Muscle layer of duodenum (tissue), 2 donors: ENCODE data around the gene TMEM218.
"Not testable (repeated sequence)": the region's sequence is repeated elsewhere in the genome, so short reads cannot be mapped to it uniquely, and the experiment has no call there.

Experiments
- H3K27ac ChIP-seq: one replicate; pipeline ENCODE4 v1.7.0; 2013; ENCODE audit warnings: mild to moderate bottlenecking, low read length
- H3K27me3 ChIP-seq: one replicate; pipeline ENCODE4 v1.7.0; 2013; ENCODE audit warnings: low read depth, mild to moderate bottlenecking, control low read depth, low read length
- H3K36me3 ChIP-seq, 2 donors: one replicate each; pipeline ENCODE4 v1.7.0; 2013; ENCODE audit warnings: low read length in 2 of 2, control low read depth in 1 of 2, mild to moderate bottlenecking in 1 of 2; ENCODE audit not compliant: insufficient read depth in 2 of 2, control insufficient read depth in 1 of 2
- H3K4me1 ChIP-seq, 2 donors: one replicate each; pipeline ENCODE4 v1.7.0; 2013; ENCODE audit warnings: low read length in 2 of 2, mild to moderate bottlenecking in 2 of 2, control low read depth in 1 of 2, moderate library complexity in 1 of 2; ENCODE audit not compliant: insufficient read depth in 2 of 2, control insufficient read depth in 1 of 2
- H3K4me3 ChIP-seq, 2 donors: one replicate each; pipeline ENCODE4 v1.7.0; 2013; ENCODE audit warnings: low read length in 2 of 2, low read depth in 1 of 2, mild to moderate bottlenecking in 1 of 2
- H3K9me3 ChIP-seq, 2 donors: one replicate each; pipeline ENCODE4 v1.7.0; 2013; ENCODE audit warnings: low read length in 2 of 2, control low read depth in 1 of 2, mild to moderate bottlenecking in 1 of 2; ENCODE audit not compliant: control insufficient read depth in 1 of 2
- donor health status: healthy.

TMEM218 gene

DNA sequence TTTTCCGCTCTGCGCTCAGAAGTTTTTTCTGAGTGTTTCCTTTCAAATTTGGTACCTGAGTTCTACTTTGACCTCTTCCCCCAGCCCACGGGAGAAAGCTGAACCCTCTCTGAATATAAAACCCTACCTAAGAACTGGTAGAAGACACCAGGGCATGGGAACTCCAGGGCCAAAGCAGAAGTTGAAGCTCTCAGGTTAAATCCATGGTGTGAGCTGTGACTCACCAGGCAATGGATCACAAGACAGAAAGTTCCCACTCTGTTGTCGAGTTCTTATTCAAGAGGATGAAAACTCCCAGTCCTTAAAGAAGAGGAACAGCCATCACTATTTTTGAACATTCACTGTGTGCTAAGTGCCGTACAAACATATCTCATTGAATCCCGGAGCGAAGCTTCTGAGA, 8.9 kb downstream of the TMEM218 start:
- no peak overlapping the region for H3K27ac ChIP-seq
- H3K4me1 ChIP-seq: peaks cover 0 to 3% of the 10 kb centered on the region in 2 donors
- H3K27me3 ChIP-seq: no peaks in the 10 kb centered on the region
- peaks cover 10 to 20% of the 10 kb centered on the region in 2 donors for H3K36me3 ChIP-seq
- H3K4me3 ChIP-seq: no peak overlapping the region
- no peaks in the 10 kb centered on the region for H3K9me3 ChIP-seq

- Histone ChIP-seq H3K27ac (no peak overlapping the region), H3K27me3 (no peaks in the 10 kb centered on the region), H3K4me3 (no peak overlapping the region), H3K36me3 (peaks cover 10 to 25% of the 10 kb centered on the region in 2 donors), H3K4me1 (peaks cover 0 to 3% of the 10 kb centered on the region in 2 donors), H3K9me3 (no peaks in the 10 kb centered on the region)
These were observed 9.4 kb downstream of the TMEM218 start for GRCh38 chr11:125102025-125102424.

GRCh38 chr11:125101596-125101995, 9.8 kb downstream of the TMEM218 start:
- H3K4me3 ChIP-seq: no peak overlapping the region
- H3K9me3 ChIP-seq: no peaks in the 10 kb centered on the region
- peaks cover 0 to 3% of the 10 kb centered on the region in 2 donors for H3K4me1 ChIP-seq
- peak overlapping the region; percentile 5 for H3K27ac ChIP-seq
- peaks cover 10 to 29% of the 10 kb centered on the region in 2 donors for H3K36me3 ChIP-seq
- H3K27me3 ChIP-seq: no peaks in the 10 kb centered on the region

- peaks cover 10 to 36% of the 10 kb centered on the region in 2 donors for H3K36me3 ChIP-seq
- peaks cover 0 to 3% of the 10 kb centered on the region in 2 donors for H3K4me1 ChIP-seq
- H3K27ac ChIP-seq: no peak overlapping the region
- H3K9me3 ChIP-seq: no peaks in the 10 kb centered on the region
- no peak overlapping the region for H3K4me3 ChIP-seq
- H3K27me3 ChIP-seq: no peaks in the 10 kb centered on the region
These were observed 11.3 kb downstream of the TMEM218 start for GRCh38 chr11:125100136-125100535.

- Histone ChIP-seq H3K4me3 (no peak overlapping the region), H3K36me3 (peaks cover 0 to 27% of the 10 kb centered on the region in 2 donors), H3K27me3 (no peaks in the 10 kb centered on the region), H3K9me3 (no peaks in the 10 kb centered on the region), H3K27ac (no peak overlapping the region), H3K4me1 (peaks cover 0 to 4% of the 10 kb centered on the region in 2 donors)
These were observed 16.7 kb downstream of the TMEM218 start for GRCh38 chr11:125094731-125095130.

- H3K36me3 ChIP-seq: peaks cover 0 to 25% of the 10 kb centered on the region in 2 donors
- no peak overlapping the region for H3K4me3 ChIP-seq
- no peaks in the 10 kb centered on the region for H3K27me3 ChIP-seq
- no peaks in the 10 kb centered on the region for H3K9me3 ChIP-seq
- H3K27ac ChIP-seq: no peak overlapping the region
- peaks cover 0 to 4% of the 10 kb centered on the region in 2 donors for H3K4me1 ChIP-seq
These were observed 17.9 kb downstream of the TMEM218 start for GRCh38 chr11:125093502-125093901.

DNA sequence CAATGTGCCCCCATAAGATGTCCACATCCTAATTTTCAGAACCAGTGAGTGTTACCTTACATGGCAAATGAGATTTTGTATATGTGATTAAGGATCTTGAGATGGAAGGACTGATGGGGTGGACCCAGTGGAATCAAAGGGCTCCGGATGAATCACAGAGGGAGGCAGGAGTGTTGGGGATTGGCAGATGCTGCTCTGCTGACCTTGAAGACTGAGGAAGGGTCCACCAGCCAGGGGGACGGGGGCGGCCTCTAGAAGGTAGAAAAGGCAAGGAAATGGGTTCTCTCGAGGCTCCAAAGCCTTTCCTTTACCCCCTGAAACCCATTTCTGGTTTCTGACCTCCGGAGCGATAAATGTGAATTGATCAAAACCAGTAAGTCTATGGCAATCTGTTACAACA, 18.8 kb downstream of the TMEM218 start:
- Histone ChIP-seq H3K4me1 (peaks cover 0 to 4% of the 10 kb centered on the region in 2 donors), H3K27ac (no peak overlapping the region)

GRCh38 chr11:125091877-125092664, 19.4 kb downstream of the TMEM218 start:
- H3K27me3 ChIP-seq: no peaks in the 10 kb centered on the region
- no peaks in the 10 kb centered on the region for H3K9me3 ChIP-seq
- H3K4me1 ChIP-seq: peaks cover 0 to 4% of the 10 kb centered on the region in 2 donors
- no peak overlapping the region for H3K27ac ChIP-seq
- no peak overlapping the region for H3K4me3 ChIP-seq
- H3K36me3 ChIP-seq: peaks cover 0 to 12% of the 10 kb centered on the region in 2 donors

More for the DNA sequence above, 18.8 kb downstream of the TMEM218 start:
- no peaks in the 10 kb centered on the region for H3K27me3 ChIP-seq
- no peak overlapping the region for H3K4me3 ChIP-seq
- H3K9me3 ChIP-seq: no peaks in the 10 kb centered on the region
- H3K36me3 ChIP-seq: peaks cover 0 to 18% of the 10 kb centered on the region in 2 donors

DNA sequence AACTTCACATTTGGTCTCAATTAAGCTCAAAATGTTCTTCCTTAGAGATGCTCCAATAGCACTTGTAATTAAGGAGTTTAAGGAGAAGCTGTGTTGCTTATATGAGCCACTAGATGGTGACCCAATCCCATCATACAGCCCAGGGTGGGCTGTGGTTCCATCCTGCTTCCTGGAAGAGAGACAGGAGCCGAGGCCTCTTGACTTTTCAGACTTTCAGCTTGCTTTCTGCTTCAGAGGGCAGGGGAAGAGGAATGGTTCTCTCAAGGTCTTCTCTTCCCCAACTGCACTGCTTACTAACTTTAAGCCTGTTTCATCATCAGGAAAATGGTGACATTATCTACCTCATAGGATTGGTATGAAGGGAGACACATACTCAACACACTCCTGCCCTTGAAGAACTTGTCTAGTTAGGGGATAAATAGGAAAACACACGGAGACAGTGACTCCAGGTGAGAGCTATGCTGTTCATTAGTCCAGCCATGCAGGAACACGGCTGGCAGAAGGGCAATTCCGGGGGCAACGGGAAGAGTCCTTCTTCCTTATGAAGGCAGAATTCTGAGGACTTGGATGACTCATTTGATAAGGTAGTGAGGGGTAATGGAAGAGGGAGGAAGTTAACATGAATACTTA, 20.1 kb downstream of the TMEM218 start:
- Histone ChIP-seq H3K27me3 (no peaks in the 10 kb centered on the region), H3K4me3 (no peak overlapping the region), H3K27ac (no peak overlapping the region), H3K36me3 (peaks cover 0 to 6% of the 10 kb centered on the region in 2 donors), H3K4me1 (peaks cover 0 to 4% of the 10 kb centered on the region in 2 donors), H3K9me3 (no peaks in the 10 kb centered on the region)

DNA sequence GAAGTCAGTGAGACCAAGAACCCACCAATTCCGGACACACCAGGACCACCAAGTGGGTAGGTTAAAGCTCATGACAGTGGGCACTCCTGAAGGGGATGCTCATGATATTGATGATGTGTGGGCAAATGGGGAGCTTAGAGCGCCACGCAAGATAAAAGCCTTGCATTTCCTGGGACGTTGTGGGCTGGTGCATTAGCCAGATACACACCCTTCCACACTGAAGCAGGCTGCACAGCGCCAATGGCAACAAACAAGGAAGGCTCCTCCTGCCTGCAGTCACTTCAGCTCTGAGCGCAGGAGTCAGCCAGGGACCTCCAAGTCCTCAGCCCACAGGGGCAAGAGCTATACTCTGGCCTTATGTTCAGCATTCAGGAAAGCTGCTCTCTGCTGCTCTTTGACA, 20.6 kb downstream of the TMEM218 start:
- no peaks in the 10 kb centered on the region for H3K9me3 ChIP-seq
- H3K36me3 ChIP-seq: peaks cover 0 to under 1% of the 10 kb centered on the region in 2 donors
- H3K4me1 ChIP-seq: peaks cover 0 to 4% of the 10 kb centered on the region in 2 donors
- H3K27me3 ChIP-seq: no peaks in the 10 kb centered on the region
- H3K27ac ChIP-seq: no peak overlapping the region
- no peak overlapping the region for H3K4me3 ChIP-seq

- H3K4me3 ChIP-seq, H3K27ac ChIP-seq, H3K9me3 ChIP-seq, H3K27me3 ChIP-seq, H3K4me1 ChIP-seq, H3K36me3 ChIP-seq: not testable (repeated sequence)
These were observed 21.3 kb downstream of the TMEM218 start for GRCh38 chr11:125090151-125090550.
